Activated CD8-positive, alpha-beta T cell treated with anti-CD3 and anti-CD28 coated beads for 36 hours (primary cell): ENCODE measurements around the gene UNC50. TPM values are rescaled to one million over a fixed set of nuclear protein-coding genes. Genes with fewer than 3 reads are reported as not detected.
"Not testable (repeated sequence)": the region's sequence is repeated elsewhere in the genome, so short reads cannot be mapped to it uniquely, and the experiment has no call there.

Source experiments
- ATAC-seq: fragments of 200-7000 bp; cut with Tn5 transposase; one replicate; pipeline ENCODE4 v1.10.0; 2021; ENCODE audit warnings: mild to moderate bottlenecking, moderate library complexity
- CTCF ChIA-PET: fragments of 350-600 bp; sonication (Branson Sonifier 250); formaldehyde crosslinking; loops from one replicate; lab custom pipeline; 2021; ENCODE audit warnings: antibody characterized with exemption; lab: Charles Lee
- POLR2A ChIA-PET: fragments of 350-600 bp; sonication (Branson Sonifier 250); formaldehyde crosslinking; loops from one replicate; lab custom pipeline; 2021; ENCODE audit warnings: antibody characterized with exemption; lab: Charles Lee
- DNase-seq: peaks from one replicate; pipeline ENCODE4 v3.0.0-alpha.2; 2020
- H3K27ac Mint-ChIP-seq: one replicate; pipeline ENCODE4 v1.8.0; 2021; ENCODE audit warnings: mild to moderate bottlenecking, mixed read lengths
- H3K27me3 Mint-ChIP-seq: one replicate; pipeline ENCODE4 v1.8.0; 2021; ENCODE audit warnings: mixed read lengths
- H3K36me3 Mint-ChIP-seq: one replicate; pipeline ENCODE4 v1.8.0; 2021; ENCODE audit warnings: low read depth, mixed read lengths
- H3K4me1 Mint-ChIP-seq: one replicate; pipeline ENCODE4 v1.8.0; 2021; ENCODE audit warnings: low read depth, mixed read lengths
- H3K4me3 Mint-ChIP-seq: one replicate; pipeline ENCODE4 v1.8.0; 2021; ENCODE audit warnings: mild to moderate bottlenecking, moderate library complexity, mixed read lengths
- H3K9me3 Mint-ChIP-seq: one replicate; pipeline ENCODE4 v1.8.0; 2021; ENCODE audit warnings: mixed read lengths
- intact Hi-C: fragments of 100-400 bp; cut with micrococcal nuclease; formaldehyde crosslinking; loops from one replicate; pipeline ENCODE4 v1.10.0; 2022
- total RNA-seq, 2 experiments: library from RNA; stranded (reverse); gene quantifications; one replicate each; pipeline ENCODE4 v1.2.3, GENCODE V29; 2021
- TF ChIP-seq, protein P1 (sequence below): fragments of 200-600 bp; IDR thresholded peaks from one replicate; pipeline ENCODE4 v1.8.0; 2022; ENCODE audit warnings: antibody characterized with exemption, mild to moderate bottlenecking

The UNC50 gene
- total RNA-seq, 2 experiments from 2014 or later = 24.8 to 28.3 TPM

DNA sequence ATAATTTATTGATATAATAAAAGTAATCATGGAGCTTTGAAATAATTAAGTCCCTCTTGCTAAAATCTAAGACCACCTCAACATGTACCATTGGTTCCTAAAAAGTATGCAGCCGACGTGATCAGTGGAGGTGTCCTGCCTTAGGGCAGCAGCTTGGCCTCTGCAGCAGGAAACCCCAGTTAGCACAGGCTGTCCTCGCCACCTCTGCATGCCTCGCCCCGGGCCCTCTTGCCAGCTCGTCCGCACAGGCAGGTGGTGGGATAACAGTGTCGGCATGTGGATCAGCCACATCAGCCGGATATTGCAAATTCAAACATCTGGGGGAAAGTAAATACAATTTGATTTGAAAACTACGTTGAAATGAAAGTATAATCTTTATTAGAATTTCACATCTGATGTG, 23.0 kb upstream of the UNC50 start:
- H3K9me3 Mint-ChIP-seq = no peaks in the 10 kb centered on the region
- CTCF ChIA-PET = interaction anchor here (1.4 to 3.1 kb wide), 5 partner anchors 11 to 200 kb away, joined by 4 to 8 read pairs (median 5); no protein-coding TSS in a partner anchor
- intact Hi-C loops = no loop called here
- DNase-seq (no peak), ATAC-seq (no peak)
- TF ChIP-seq, protein P1, sequence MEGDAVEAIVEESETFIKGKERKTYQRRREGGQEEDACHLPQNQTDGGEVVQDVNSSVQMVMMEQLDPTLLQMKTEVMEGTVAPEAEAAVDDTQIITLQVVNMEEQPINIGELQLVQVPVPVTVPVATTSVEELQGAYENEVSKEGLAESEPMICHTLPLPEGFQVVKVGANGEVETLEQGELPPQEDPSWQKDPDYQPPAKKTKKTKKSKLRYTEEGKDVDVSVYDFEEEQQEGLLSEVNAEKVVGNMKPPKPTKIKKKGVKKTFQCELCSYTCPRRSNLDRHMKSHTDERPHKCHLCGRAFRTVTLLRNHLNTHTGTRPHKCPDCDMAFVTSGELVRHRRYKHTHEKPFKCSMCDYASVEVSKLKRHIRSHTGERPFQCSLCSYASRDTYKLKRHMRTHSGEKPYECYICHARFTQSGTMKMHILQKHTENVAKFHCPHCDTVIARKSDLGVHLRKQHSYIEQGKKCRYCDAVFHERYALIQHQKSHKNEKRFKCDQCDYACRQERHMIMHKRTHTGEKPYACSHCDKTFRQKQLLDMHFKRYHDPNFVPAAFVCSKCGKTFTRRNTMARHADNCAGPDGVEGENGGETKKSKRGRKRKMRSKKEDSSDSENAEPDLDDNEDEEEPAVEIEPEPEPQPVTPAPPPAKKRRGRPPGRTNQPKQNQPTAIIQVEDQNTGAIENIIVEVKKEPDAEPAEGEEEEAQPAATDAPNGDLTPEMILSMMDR = no peak
- peaks cover 6% of the 10 kb centered on the region for H3K4me1 Mint-ChIP-seq
- H3K27me3 Mint-ChIP-seq = no peaks in the 10 kb centered on the region
- H3K27ac Mint-ChIP-seq = no peak overlapping the region
- peaks cover 11% of the 10 kb centered on the region for H3K36me3 Mint-ChIP-seq
- POLR2A ChIA-PET = interaction anchor here (1.1 kb wide), 1 partner anchor 26 kb away, joined by 3 read pairs; no protein-coding TSS in a partner anchor
- H3K4me3 Mint-ChIP-seq = no peak overlapping the region

DNA sequence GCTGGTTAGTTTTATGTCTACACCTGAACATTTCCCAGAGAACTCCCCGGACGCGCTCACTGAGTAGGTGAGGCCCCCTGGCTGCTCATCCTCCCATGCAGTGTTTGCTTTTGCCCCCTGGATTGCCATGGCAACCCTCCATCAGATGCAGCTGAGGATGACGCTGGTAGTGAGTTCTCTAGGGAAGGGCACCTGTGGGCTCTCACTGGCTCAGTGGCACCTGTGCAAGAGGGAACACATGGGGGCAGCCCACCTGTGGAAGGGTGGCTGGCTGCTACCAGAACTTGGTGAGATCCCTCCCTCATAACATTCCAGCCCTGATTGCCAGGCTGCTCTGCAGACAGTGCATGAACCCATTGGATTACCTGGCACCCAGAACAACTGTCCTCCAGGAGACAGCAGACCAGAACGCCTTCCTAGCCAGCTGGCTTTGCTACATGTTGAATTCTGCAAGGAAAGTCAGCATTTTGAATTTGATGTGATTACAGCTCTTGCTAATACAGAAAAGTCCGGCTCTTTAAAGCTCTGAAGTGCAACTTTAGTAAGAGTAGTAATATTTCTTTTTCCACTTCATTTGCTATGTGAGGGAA, 21.7 kb upstream of the UNC50 start:
- Mint-ChIP-seq H3K27me3 (no peaks in the 10 kb centered on the region), H3K36me3 (peaks cover 19% of the 10 kb centered on the region), H3K4me1 (peaks cover 8% of the 10 kb centered on the region), H3K9me3 (no peaks in the 10 kb centered on the region), H3K27ac (peak overlapping the region; percentile 25), H3K4me3 (no peak overlapping the region)
- ATAC-seq (no peak), DNase-seq (no peak)
- intact Hi-C loops = no loop called here
- ChIA-PET CTCF (interaction anchor here (1.5 to 3.1 kb wide), 5 partner anchors 9 to 174 kb away, joined by 3 to 8 read pairs (median 5); no protein-coding TSS in a partner anchor), POLR2A (interaction anchor here (0.6 to 0.7 kb wide), 3 partner anchors 12 to 17 kb away, joined by 3 read pairs; no protein-coding TSS in a partner anchor)
- TF ChIP-seq, protein P1 = no peak

DNA sequence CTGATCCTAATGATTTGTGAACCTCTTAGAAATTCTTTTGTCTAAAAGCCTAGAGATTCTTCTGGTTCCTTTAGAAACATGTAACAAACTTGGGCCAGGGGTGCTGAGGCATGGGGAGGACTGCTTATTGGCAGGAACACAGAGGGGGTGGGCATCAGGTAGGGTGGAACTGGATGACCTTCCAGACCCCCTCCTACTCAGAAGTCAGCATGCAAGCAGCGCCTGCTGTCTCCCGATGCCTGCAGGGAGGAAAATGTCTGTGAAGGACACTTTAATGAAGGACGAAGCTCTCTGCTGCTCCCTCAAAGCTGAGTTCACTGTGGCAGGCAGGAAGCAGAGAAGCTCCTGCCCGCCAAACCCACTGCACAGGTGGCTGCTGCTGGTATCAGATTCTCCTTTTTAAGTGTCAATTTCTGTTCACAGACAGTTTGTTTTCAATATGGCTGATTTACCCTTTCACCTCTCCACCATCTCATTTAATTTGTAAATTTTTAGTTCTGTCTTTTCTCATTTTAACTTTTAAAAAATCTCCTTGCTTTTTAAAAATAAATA, 19.4 kb upstream of the UNC50 start:
- ChIA-PET CTCF (interaction anchor here (1.4 kb wide), 1 partner anchor 176 kb away, joined by 5 read pairs; no protein-coding TSS in a partner anchor), POLR2A (interaction anchor here (0.9 kb wide), 1 partner anchor 10 kb away, joined by 3 read pairs; no protein-coding TSS in a partner anchor)
- peaks cover 8% of the 10 kb centered on the region for H3K4me1 Mint-ChIP-seq
- ATAC-seq (no peak), DNase-seq (no peak)
- intact Hi-C loops = no loop called here
- TF ChIP-seq, protein P1 = no peak
- no peaks in the 10 kb centered on the region for H3K27me3 Mint-ChIP-seq
- peak overlapping the region; percentile 63 for H3K27ac Mint-ChIP-seq
- peaks cover 2% of the 10 kb centered on the region for H3K9me3 Mint-ChIP-seq
- H3K36me3 Mint-ChIP-seq = peaks cover 34% of the 10 kb centered on the region
- no peak overlapping the region for H3K4me3 Mint-ChIP-seq

DNA sequence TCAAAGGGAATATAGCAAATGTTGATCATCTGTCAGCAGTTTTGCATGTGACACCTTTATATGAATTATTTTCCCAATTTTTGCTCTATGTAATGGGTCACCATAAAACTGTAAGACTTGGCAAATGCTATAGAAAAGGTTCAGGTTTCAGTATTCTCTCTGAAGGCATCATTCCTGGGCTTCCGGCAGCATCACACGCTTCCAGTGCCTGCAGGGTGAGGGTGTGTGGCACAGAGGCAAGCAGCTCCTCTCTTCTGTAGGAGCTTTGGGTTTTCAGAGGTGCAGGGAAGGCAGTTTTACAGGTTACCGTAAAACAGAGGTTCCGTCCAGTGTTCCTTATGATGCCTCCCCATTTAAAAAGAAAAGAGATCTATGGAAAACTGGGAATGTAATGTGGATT, 18.9 kb upstream of the UNC50 start:
- POLR2A ChIA-PET = interaction anchor here (0.9 kb wide), 1 partner anchor 10 kb away, joined by 3 read pairs; no protein-coding TSS in a partner anchor
- DNase-seq (no peak), ATAC-seq (no peak)
- Mint-ChIP-seq H3K27ac (peak overlapping the region; percentile 63), H3K4me1 (peaks cover 8% of the 10 kb centered on the region), H3K4me3 (no peak overlapping the region), H3K9me3 (peaks cover 4% of the 10 kb centered on the region), H3K27me3 (no peaks in the 10 kb centered on the region), H3K36me3 (peaks cover 38% of the 10 kb centered on the region)
- intact Hi-C loops = no loop called here
- CTCF ChIA-PET = interaction anchor here (0.7 to 1.4 kb wide), 2 partner anchors 21 to 176 kb away, joined by 3 to 5 read pairs; no protein-coding TSS in a partner anchor
- TF ChIP-seq, protein P1 = no peak

DNA sequence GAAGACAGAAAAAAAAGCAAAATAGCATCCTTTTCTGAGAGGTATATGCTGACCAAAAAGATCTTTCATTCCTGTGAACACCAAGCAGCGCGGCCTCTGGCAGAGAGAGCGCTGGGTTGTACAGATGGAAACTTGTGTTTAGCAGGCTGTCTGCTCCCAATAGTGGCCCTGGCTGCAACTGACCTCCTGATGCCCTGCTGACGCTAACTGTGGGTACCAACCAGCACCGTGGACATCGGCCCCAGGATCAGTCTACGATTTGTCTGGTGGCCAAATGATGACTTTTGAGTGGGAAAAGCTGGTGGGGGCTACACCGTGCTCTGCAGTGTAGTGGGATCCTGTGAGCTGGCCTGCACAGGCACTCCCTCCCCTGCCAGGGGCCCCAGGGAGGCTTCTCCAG, 15.8 kb upstream of the UNC50 start:
- peaks cover 53% of the 10 kb centered on the region for H3K36me3 Mint-ChIP-seq
- no peak overlapping the region for H3K4me3 Mint-ChIP-seq
- intact Hi-C loops = no loop called here
- peaks cover 5% of the 10 kb centered on the region for H3K9me3 Mint-ChIP-seq
- CTCF ChIA-PET = interaction anchor here (1.3 kb wide), 1 partner anchor 9 kb away, joined by 5 read pairs; no protein-coding TSS in a partner anchor
- ATAC-seq = no peak
- POLR2A ChIA-PET = interaction anchor here (0.6 to 1.4 kb wide), 2 partner anchors 13 to 112 kb away, joined by 3 to 6 read pairs; no protein-coding TSS in a partner anchor
- TF ChIP-seq, protein P1 = no peak
- H3K27ac Mint-ChIP-seq = no peak overlapping the region
- DNase-seq = no peak
- H3K27me3 Mint-ChIP-seq = no peaks in the 10 kb centered on the region
- peaks cover 10% of the 10 kb centered on the region for H3K4me1 Mint-ChIP-seq

DNA sequence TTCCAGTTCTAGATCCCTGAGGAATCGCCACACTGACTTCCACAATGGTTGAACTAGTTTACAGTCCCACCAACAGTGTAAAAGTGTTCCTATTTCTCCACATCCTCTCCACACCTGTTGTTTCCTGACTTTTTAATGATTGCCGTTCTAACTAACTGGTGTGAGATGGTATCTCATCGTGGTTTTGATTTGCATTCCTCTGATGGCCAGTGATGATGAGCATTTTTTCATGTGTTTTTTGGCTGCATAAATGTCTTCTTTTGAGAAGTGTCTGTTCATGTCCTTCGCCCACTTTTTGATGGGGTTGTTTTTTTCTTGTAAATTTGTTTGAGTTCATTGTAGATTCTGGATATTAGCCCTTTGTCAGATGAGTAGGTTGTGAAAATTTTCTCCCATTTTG, 13.7 kb upstream of the UNC50 start:
- H3K9me3 Mint-ChIP-seq, H3K27ac Mint-ChIP-seq, H3K4me3 Mint-ChIP-seq, H3K27me3 Mint-ChIP-seq, CTCF ChIA-PET, ATAC-seq, POLR2A ChIA-PET, DNase-seq, intact Hi-C loops: not testable (repeated sequence)
- H3K36me3 Mint-ChIP-seq = peaks cover 64% of the 10 kb centered on the region
- peaks cover 14% of the 10 kb centered on the region for H3K4me1 Mint-ChIP-seq
